ENCODE results near the gene SEMA4D.
"Not testable (repeated sequence)": the region's sequence is repeated elsewhere in the genome, so short reads cannot be mapped to it uniquely, and the experiment has no call there.

SEMA4D gene

DNA sequence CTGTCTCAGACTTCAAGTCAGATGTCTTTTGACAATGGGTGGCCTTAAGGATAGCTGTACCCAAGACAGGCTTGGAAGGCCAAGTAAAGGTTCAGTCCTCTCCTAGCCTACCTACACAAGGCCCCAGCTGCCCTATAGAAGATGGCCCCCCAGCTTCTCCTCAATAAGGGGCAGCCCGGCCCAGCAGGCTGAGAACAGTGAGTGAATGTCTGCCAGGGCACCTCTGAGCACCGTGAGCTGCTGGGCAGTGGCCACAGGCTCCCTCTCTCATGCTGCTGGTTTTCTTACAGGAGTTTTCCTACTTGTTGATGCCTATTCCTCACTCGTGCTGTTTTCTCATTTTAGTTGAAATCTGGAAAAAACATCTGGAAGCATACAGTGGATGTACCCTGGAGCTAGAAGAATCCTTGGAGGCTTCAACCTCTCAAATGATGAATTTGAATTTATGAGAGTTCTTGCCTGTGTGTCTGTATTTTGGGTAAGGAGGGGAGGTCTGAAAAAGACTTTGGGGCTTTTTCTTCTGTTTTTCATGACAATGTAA is 139.5 kb downstream of the SEMA4D start:
- no peak for DNase-seq (ENCODE audit: low read depth in 1 of 2, low spot score in 1 of 2)

DNA sequence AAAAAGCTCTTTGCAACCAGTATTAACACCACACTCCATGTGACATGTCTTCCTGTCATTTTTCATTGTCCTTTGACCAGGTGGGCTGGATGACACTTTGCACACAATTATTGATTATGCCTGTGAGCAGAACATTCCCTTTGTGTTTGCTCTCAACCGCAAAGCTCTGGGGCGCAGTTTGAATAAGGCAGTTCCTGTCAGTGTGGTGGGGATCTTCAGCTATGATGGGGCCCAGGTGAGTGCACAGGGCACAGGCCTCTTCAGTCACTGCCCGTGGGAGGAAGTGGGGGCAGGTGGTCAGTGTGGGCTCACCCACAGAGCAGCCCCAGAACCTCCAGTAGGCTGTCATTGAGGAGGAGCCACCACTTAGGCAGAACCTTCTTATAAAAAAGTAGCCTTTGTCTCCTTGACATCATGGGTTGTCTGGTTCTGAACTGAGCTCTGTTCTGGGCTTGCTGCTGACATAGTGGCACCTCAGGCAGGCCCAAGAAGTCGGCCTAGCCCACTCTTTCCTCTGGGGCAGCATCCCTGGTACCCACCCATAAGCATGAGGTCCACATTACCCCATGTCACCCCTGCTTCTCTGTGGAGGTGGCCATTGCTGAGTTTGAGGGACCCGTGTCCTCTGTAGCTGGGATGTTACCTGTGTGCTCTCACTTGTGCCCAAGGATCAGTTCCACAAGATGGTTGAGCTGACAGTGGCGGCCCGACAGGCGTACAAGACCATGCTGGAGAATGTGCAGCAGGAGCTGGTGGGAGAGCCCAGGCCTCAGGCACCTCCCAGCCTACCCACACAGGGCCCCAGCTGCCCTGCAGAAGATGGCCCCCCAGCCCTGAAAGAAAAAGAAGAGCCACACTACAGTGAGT is 140.3 kb downstream of the SEMA4D start:
- no peak for DNase-seq (ENCODE audit: low read depth in 1 of 2, low spot score in 1 of 2)

GRCh38 chr9:89356782-89357181 is 141.1 kb downstream of the SEMA4D start:
- no peak for DNase-seq (ENCODE audit: low read depth in 1 of 2, low spot score in 1 of 2)

- DNase-seq (ENCODE audit: low read depth in 1 of 2, low spot score in 1 of 2): no peak
Observed at GRCh38 chr9:89354471-89354870, 143.4 kb downstream of the SEMA4D start.

DNA sequence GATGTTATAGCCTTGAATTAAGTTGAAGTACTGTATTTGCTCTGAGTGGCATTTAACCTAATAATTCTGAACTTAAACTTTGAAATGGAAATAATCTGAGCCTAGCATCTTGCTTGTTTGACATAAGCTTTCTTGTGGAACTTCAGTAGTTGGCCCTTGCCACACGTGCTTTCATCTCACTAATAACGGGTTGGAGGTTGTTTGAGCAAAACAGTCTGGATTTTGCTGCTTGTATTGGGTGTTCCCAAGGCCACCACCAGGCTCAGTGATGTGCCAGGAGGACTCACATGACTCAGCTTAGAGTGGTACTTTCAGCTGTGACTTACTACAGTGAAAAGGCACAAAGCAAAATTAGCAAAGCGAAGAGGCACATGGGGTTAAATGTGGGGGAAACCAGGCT is 143.9 kb downstream of the SEMA4D start:
- no peak for DNase-seq (ENCODE audit: low read depth in 1 of 2, low spot score in 1 of 2)

GRCh38 chr9:89352874-89353649 is 144.9 kb downstream of the SEMA4D start:
- DNase-seq (ENCODE audit: low read depth in 1 of 2, low spot score in 1 of 2): no peak

GRCh38 chr9:89352451-89352850 is 145.5 kb downstream of the SEMA4D start:
- DNase-seq (ENCODE audit: low read depth in 1 of 2, low spot score in 1 of 2): no peak

GRCh38 chr9:89351584-89352300 is 146.2 kb downstream of the SEMA4D start:
- no peak for DNase-seq (ENCODE audit: low read depth in 1 of 2, low spot score in 1 of 2)

- DNase-seq (ENCODE audit: low read depth in 1 of 2, low spot score in 1 of 2): no peak
Observed at GRCh38 chr9:89350988-89351557, 146.8 kb downstream of the SEMA4D start.

DNA sequence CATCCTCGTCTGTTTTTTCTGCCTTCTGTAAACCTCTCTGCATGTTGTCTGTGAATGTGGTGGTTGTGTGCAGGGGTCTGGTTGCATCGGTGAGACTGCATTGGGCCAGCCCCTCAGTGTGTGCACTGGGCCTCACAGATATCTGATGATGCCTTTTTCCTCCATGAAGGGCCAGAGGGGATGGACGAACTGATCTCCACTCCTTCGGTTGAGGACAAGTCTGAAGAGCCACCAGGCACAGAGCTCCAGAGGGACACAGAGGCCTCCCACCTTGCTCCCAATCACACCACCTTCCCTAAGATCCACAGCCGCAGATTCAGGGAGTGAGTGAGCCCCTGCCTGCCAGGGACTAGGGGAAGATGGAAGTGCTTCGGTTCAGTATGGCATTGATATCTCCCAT is 148.3 kb downstream of the SEMA4D start:
- no peak for DNase-seq (ENCODE audit: low read depth in 1 of 2, low spot score in 1 of 2)

DNA sequence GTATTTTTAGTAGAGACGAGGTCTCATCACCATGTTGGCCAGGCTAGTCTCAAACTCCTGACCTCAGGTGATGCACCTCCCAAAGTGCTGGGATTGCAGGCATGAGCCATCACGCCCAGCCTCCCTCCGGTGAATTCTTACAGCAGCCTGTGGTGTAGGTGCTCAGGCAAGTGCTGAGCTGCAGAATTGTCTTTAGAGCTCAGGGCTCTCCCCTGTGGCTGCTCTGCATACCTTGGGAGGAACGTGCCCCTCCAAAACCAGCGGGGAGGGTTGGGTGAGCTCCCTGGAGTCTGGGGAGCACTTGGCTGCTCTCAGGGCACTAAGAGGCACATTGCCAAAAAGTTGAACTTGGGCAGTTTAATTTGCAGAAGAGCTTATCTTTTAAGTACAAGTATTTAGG is 150.3 kb downstream of the SEMA4D start:
- DNase-seq (ENCODE audit: low read depth in 1 of 2, low spot score in 1 of 2): no peak

DNA sequence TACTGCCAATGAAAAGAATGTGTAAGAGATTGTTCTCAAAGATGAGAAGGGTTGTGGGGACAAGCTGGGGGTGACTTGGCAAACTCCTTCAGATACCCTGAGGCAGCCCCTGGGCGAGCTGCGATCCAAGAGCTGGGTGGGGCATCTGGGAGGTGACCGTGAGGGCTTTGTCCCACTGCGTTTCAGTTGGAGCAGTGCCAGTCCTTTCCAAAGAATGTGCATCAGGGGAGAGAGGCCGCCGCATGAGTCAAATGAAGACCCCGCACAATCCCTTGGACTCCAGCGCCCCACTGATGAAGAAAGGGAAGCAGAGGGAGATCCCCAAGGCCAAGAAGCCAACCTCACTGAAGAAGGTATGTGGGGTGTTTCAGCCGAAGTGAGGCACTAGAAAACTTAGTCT is 151.2 kb downstream of the SEMA4D start:
- no peak for DNase-seq (ENCODE audit: low read depth in 1 of 2, low spot score in 1 of 2)

- DNase-seq (ENCODE audit: low read depth in 1 of 2, low spot score in 1 of 2): no peak
Observed at GRCh38 chr9:89345476-89345875, 152.4 kb downstream of the SEMA4D start.

DNA sequence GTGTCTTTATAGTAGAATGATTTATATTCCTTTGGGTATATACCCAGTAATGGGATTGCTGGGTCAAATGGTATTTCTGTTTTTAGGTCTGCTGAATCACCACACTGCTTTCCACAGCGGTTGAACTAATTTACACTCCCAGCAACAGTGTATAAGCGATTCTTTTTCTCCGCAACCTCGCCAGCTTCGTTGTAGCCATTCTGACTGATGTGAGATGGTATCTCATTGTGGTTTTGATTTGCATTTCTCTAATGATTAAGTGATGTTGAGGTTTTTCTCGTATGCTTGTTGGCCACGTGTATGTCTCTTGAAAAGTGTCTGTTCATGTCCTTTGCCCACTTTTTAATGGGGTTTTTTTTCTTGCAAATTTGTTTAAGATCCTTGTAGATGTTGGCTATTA is 154.1 kb downstream of the SEMA4D start:
- not testable (repeated sequence) for DNase-seq (ENCODE audit: low read depth in 1 of 2, low spot score in 1 of 2)

DNA sequence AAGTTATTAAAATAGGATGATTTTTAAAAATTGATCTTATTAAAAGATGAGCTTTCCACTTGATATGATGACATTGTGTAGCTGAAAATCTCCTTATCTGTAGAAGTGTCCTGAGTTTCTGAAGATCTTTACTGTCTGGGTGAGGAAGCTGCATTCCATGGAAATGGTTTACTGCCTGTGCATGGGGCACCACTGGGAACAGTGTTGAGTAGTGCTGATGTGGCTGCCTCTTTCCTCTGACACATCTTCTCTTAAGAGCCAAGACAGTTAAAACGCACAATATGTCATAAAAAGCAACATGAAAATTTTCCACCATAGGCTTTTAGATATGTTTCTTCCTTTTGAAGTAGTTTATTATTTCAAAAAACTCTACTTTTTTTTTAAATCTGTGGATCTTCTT is 155.0 kb downstream of the SEMA4D start:
- DNase-seq (ENCODE audit: low read depth in 1 of 2, low spot score in 1 of 2): no peak

GRCh38 chr9:89342213-89342612 is 155.7 kb downstream of the SEMA4D start:
- no peak for DNase-seq (ENCODE audit: low read depth in 1 of 2, low spot score in 1 of 2)

DNA sequence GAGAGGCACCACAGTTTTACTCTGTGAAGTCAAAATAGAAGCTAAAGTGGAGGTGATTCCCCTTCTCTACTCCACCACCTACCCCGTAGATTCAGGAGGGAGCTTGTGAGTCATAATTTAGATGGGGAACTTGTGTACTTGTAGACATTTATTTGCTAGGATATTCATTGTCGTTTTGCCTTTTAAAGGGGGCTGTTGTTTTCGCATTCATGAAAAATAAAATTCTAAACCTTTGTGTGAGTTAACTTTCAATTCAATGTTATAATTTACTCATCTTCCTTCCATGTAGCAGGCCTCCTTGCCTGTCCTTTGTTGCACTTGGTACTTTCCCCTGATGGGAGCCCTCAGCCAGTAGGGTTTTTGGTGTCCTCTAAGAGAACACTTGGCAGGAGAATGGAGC is 157.6 kb downstream of the SEMA4D start:
- no peak for DNase-seq (ENCODE audit: low read depth in 1 of 2, low spot score in 1 of 2)

DNA sequence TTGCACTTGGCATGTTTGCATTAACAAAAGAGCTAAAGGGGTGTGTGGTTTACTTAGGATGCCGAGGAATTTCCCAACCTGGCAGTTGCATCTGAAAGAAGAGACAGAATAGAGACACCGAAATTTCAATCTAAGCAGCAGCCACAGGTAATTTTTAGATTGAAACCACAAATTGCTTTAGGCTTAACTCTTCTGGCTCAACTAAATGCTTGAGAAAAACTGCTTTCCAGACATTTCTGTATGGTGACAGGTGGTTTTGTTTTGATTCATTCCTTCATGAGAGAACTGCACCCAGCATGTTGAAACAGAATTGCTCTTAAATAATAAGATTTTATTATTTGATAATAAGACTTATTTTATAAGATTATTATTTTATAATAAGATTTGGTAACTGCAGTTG is 158.1 kb downstream of the SEMA4D start:
- no peak for DNase-seq (ENCODE audit: low read depth in 1 of 2, low spot score in 1 of 2)

- no peak for DNase-seq (ENCODE audit: low read depth in 1 of 2, low spot score in 1 of 2)
Observed at GRCh38 chr9:89330513-89330912, 167.4 kb downstream of the SEMA4D start.

DNA sequence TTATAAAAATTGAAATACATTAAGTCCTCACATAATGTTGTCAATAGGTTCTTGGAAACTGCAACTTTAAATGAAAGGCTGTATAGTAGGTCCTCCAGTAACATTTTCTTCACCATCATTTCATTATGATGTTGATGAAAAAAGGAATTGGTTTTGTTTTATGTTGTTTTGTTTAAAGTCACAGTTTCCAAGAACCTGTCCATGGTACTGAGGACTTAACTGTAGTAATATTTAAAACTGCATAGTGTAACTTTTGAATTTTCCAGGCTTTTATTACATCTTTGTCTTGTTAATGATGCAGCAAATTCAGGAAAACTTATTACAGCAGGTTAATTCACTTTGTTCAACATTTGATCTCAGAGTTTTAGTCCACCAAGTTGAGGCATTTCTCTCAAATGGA is 168.0 kb downstream of the SEMA4D start:
- DNase-seq (ENCODE audit: low read depth in 1 of 2, low spot score in 1 of 2): no peak

DNA sequence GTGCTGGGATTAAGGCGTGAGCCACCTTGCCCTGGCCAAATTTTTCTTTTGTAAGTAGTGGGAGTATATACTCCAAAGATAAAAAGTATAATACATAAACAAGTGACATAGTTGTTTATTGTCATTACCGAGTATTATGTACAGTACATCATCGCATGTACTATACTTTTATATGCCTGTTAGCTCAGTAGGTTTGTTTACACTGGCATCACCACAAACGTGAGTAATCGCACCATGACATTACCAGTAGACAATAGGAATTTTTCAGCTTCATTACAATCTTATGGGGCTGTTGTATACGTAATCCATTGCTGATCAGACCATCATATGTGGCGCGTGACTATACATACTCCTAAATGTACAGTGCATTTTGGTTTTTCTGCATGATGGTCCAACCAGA is 169.8 kb downstream of the SEMA4D start:
- DNase-seq (ENCODE audit: low read depth in 1 of 2, low spot score in 1 of 2): no peak
